HepG2 (cell line): Measurements from ENCODE around the gene PKLR. TPM values are rescaled to one million over a fixed set of nuclear protein-coding genes. Genes with fewer than 3 reads are reported as not detected.
A peak's percentile ranks its signal among the peaks of the same experiment; 100 is the strongest.

ENCODE experiments used
- ATRX ChIP-seq: sonication (generic); formaldehyde crosslinking; IDR thresholded peaks from 2 replicates; pipeline ENCODE4 v1.4.0; 2020; ENCODE audit warnings: missing genetic modification reagents, borderline replicate concordance
- EED ChIP-seq: sonication (generic); formaldehyde crosslinking; IDR thresholded peaks from 2 replicates; pipeline ENCODE4 v1.5.0; 2020; ENCODE audit warnings: mild to moderate bottlenecking, missing genetic modification reagents
- IKZF4 ChIP-seq: sonication (generic); formaldehyde crosslinking; IDR thresholded peaks from 2 replicates; pipeline ENCODE4 v1.5.1; 2020; ENCODE audit warnings: borderline replicate concordance, mild to moderate bottlenecking, low read depth, missing genetic modification reagents; ENCODE audit errors: not compliant biosample characterization
- KAT7 ChIP-seq: IDR thresholded peaks from 2 replicates; pipeline ENCODE4 v1.6.1; 2018; ENCODE audit warnings: borderline replicate concordance, missing compliant biosample characterization
- KLF15 ChIP-seq: sonication (generic); formaldehyde crosslinking; IDR thresholded peaks from 2 replicates; pipeline ENCODE4 v1.8.1; 2023; ENCODE audit warnings: borderline replicate concordance, mild to moderate bottlenecking, inconsistent platforms, missing genetic modification reagents, mixed read lengths
- KLF6 ChIP-seq: IDR thresholded peaks from 2 replicates; pipeline ENCODE4 v1.8.0; 2016; ENCODE audit warnings: missing biosample characterization, missing genetic modification reagents
- MTA3 ChIP-seq: sonication (generic); formaldehyde crosslinking; IDR thresholded peaks from 2 replicates; pipeline ENCODE4 v1.4.0; 2020; ENCODE audit warnings: missing genetic modification reagents
- NFKBIZ ChIP-seq: IDR thresholded peaks from 2 replicates; pipeline ENCODE4 v1.6.1; 2018; ENCODE audit warnings: missing genetic modification reagents, missing compliant biosample characterization
- RNF2 ChIP-seq: fragments of 450-650 bp; conservative IDR thresholded peaks from 2 replicates; pipeline ENCODE4 v1.6.1; 2016; ENCODE audit warnings: low read depth
- ZBTB7B ChIP-seq: sonication (generic); formaldehyde crosslinking; IDR thresholded peaks from 2 replicates; pipeline ENCODE4 v1.4.0; 2020; ENCODE audit warnings: missing genetic modification reagents
- ZNF343 ChIP-seq: sonication (generic); formaldehyde crosslinking; IDR thresholded peaks from 2 replicates; pipeline ENCODE4 v1.4.0; 2020; ENCODE audit warnings: mild to moderate bottlenecking, missing genetic modification reagents
- ZNF451 ChIP-seq: sonication (generic); formaldehyde crosslinking; IDR thresholded peaks from 2 replicates; pipeline ENCODE4 v1.5.0; 2020; ENCODE audit warnings: mild to moderate bottlenecking, missing genetic modification reagents
- ZNF557 ChIP-seq: sonication (generic); formaldehyde crosslinking; IDR thresholded peaks from 2 replicates; pipeline ENCODE4 v1.4.0; 2020; ENCODE audit warnings: missing genetic modification reagents
- ZNF761 ChIP-seq: sonication (generic); formaldehyde crosslinking; conservative IDR thresholded peaks from 2 replicates; pipeline ENCODE4 v1.4.0; 2020; ENCODE audit warnings: mild to moderate bottlenecking, missing genetic modification reagents
- ZNF792 ChIP-seq: IDR thresholded peaks from 2 replicates; pipeline ENCODE4 v1.6.1; 2016
- polyA plus RNA-seq, 8 experiments: library from polyadenylated mRNA; depleted of rRNA in 3 of 8; stranded (reverse) in 7 of 8; unstranded in 1 of 8; fragments of >200 nt; fragmentation: Illumina TruSeq in 4 of 8; extraction: Trizol in 4 of 8; gene quantifications; 2 replicates each; pipeline versions ENCODE4 v1.2.1 to v1.2.3, GENCODE V29; 2011 to 2016; ENCODE audit warnings: low read depth in 4 of 8, missing spikeins in 1 of 8, mixed read lengths in 1 of 8; ENCODE audit not compliant: insufficient read depth in 1 of 8
- total RNA-seq, 5 experiments: library from RNA; depleted of rRNA; stranded (reverse); fragments of >200 nt; fragmentation: Illumina TruSeq; extraction: Trizol; gene quantifications; 2 replicates each; pipeline ENCODE4 v1.2.3, GENCODE V29; 2016; ENCODE audit warnings: low read depth in 1 of 5
- TF ChIP-seq, protein P1 (sequence below): sonication (generic); formaldehyde crosslinking; IDR thresholded peaks from 2 replicates; pipeline ENCODE4 v1.5.0; 2020; ENCODE audit warnings: mild to moderate bottlenecking, missing genetic modification reagents, moderate library complexity
- TF ChIP-seq, protein P2 (sequence below): sonication (generic); formaldehyde crosslinking; IDR thresholded peaks from 2 replicates; pipeline ENCODE4 v1.5.0; 2020; ENCODE audit warnings: missing genetic modification reagents
- TF ChIP-seq, protein P3 (sequence below): sonication (generic); formaldehyde crosslinking; IDR thresholded peaks from 2 replicates; pipeline ENCODE4 v1.4.0; 2020; ENCODE audit warnings: mild to moderate bottlenecking, missing genetic modification reagents, borderline replicate concordance
- TF ChIP-seq, protein P4 (sequence below): sonication (generic); formaldehyde crosslinking; IDR thresholded peaks from 2 replicates; pipeline ENCODE4 v1.5.0; 2020; ENCODE audit warnings: mild to moderate bottlenecking, missing genetic modification reagents
- TF ChIP-seq, protein P5 (sequence below): sonication (generic); formaldehyde crosslinking; IDR thresholded peaks from 2 replicates; pipeline ENCODE4 v1.4.0; 2020; ENCODE audit warnings: mild to moderate bottlenecking, low read depth, missing genetic modification reagents
- TF ChIP-seq, protein P6 (sequence below): sonication (generic); formaldehyde crosslinking; IDR thresholded peaks from 2 replicates; pipeline ENCODE4 v1.4.0; 2020; ENCODE audit warnings: missing genetic modification reagents, mild to moderate bottlenecking, borderline replicate concordance

PKLR gene
- total and polyA plus RNA-seq, 2 of the 13 experiments (the other 11 are each of a cell fraction or from before 2014, with no cell fraction given), result 10.3 to 29.3 TPM

DNA sequence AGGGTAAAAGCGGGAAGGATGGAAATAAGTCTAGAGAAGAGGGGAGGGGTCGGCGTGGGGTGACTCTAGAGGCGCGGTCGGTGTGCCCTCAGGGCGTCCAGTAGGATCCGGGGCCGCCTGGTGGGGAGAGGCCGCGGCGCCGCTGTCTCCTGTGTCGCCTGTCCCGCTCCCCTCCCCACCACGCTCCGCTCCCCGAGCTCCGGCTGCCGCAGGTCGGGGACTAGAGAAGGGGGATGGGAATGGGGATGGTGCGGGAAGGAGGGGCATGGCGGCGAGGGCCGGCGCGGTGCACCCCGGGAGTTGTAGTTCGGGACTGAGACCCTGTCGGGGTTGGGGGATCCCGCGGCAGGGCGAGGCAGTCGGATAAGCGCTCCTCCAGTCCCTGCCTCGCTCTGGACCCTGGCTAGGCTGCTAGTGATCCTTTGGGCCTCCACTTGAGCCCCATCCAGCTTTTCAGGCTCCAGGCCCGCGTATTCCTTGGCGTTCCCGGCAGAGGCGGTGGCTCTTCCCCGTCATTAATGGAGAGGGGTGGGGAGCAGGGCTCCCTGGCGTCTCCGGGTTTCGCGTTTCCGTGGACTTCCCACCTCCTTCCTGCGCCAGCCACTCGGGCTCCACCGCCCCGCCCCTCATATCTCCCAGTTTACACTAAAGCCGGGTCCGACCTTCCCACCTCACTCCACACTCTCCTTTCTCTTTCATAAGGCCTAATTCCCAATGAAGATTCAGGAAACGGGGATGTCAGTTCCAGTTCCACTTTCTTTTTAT is 45.8 kb downstream of the PKLR start, which contains the start of gene ENTREP3 (continued):
- TF ChIP-seq, protein P1, sequence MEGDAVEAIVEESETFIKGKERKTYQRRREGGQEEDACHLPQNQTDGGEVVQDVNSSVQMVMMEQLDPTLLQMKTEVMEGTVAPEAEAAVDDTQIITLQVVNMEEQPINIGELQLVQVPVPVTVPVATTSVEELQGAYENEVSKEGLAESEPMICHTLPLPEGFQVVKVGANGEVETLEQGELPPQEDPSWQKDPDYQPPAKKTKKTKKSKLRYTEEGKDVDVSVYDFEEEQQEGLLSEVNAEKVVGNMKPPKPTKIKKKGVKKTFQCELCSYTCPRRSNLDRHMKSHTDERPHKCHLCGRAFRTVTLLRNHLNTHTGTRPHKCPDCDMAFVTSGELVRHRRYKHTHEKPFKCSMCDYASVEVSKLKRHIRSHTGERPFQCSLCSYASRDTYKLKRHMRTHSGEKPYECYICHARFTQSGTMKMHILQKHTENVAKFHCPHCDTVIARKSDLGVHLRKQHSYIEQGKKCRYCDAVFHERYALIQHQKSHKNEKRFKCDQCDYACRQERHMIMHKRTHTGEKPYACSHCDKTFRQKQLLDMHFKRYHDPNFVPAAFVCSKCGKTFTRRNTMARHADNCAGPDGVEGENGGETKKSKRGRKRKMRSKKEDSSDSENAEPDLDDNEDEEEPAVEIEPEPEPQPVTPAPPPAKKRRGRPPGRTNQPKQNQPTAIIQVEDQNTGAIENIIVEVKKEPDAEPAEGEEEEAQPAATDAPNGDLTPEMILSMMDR (CRISPR knock-in tag), result peak; percentile 34; the same call in 1 of the 2 replicates
- no peak for TF ChIP-seq IKZF4
- TF ChIP-seq KLF15, result no peak
- TF ChIP-seq MTA3 (CRISPR knock-in tag), result no peak
- TF ChIP-seq, protein P2, sequence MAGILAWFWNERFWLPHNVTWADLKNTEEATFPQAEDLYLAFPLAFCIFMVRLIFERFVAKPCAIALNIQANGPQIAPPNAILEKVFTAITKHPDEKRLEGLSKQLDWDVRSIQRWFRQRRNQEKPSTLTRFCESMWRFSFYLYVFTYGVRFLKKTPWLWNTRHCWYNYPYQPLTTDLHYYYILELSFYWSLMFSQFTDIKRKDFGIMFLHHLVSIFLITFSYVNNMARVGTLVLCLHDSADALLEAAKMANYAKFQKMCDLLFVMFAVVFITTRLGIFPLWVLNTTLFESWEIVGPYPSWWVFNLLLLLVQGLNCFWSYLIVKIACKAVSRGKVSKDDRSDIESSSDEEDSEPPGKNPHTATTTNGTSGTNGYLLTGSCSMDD (CRISPR knock-in tag), result no peak
- TF ChIP-seq EED, result no peak
- TF ChIP-seq, protein P3, sequence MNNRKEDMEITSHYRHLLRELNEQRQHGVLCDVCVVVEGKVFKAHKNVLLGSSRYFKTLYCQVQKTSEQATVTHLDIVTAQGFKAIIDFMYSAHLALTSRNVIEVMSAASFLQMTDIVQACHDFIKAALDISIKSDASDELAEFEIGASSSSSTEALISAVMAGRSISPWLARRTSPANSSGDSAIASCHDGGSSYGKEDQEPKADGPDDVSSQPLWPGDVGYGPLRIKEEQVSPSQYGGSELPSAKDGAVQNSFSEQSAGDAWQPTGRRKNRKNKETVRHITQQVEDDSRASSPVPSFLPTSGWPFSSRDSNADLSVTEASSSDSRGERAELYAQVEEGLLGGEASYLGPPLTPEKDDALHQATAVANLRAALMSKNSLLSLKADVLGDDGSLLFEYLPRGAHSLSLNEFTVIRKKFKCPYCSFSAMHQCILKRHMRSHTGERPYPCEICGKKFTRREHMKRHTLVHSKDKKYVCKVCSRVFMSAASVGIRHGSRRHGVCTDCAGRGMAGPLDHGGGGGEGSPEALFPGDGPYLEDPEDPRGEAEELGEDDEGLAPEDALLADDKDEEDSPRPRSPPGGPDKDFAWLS (CRISPR knock-in tag), result no peak
- TF ChIP-seq ZNF761 (CRISPR knock-in tag), result no peak
- no peak for TF ChIP-seq ZNF792 (CRISPR knock-in tag)
- TF ChIP-seq, protein P4, sequence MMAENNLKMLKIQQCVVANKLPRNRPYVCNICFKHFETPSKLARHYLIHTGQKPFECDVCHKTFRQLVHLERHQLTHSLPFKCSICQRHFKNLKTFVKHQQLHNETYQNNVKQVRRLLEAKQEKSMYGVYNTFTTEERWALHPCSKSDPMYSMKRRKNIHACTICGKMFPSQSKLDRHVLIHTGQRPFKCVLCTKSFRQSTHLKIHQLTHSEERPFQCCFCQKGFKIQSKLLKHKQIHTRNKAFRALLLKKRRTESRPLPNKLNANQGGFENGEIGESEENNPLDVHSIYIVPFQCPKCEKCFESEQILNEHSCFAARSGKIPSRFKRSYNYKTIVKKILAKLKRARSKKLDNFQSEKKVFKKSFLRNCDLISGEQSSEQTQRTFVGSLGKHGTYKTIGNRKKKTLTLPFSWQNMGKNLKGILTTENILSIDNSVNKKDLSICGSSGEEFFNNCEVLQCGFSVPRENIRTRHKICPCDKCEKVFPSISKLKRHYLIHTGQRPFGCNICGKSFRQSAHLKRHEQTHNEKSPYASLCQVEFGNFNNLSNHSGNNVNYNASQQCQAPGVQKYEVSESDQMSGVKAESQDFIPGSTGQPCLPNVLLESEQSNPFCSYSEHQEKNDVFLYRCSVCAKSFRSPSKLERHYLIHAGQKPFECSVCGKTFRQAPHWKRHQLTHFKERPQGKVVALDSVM (CRISPR knock-in tag), result no peak
- TF ChIP-seq, protein P5, sequence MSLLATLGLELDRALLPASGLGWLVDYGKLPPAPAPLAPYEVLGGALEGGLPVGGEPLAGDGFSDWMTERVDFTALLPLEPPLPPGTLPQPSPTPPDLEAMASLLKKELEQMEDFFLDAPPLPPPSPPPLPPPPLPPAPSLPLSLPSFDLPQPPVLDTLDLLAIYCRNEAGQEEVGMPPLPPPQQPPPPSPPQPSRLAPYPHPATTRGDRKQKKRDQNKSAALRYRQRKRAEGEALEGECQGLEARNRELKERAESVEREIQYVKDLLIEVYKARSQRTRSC (CRISPR knock-in tag), result no peak
- 0 out of 2 replicates have a peak, but pooled peaks have one; percentile 36 for TF ChIP-seq ZNF343 (CRISPR knock-in tag)
- no peak for TF ChIP-seq RNF2
- TF ChIP-seq NFKBIZ (CRISPR knock-in tag), result 0 out of 2 replicates have a peak, but pooled peaks have one; percentile 37
- no peak for TF ChIP-seq ZBTB7B (CRISPR knock-in tag)
- no peak; the same call in none of the 2 replicates for TF ChIP-seq KAT7 (CRISPR knock-in tag)
- TF ChIP-seq ZNF557 (CRISPR knock-in tag), result peak; percentile 48; the same call in 1 of the 2 replicates
- TF ChIP-seq KLF6, result 0 out of 2 replicates have a peak, but pooled peaks have one; percentile 36
- 0 out of 2 replicates have a peak, but pooled peaks have one; percentile 42 for TF ChIP-seq ZNF451
- TF ChIP-seq, protein P6, sequence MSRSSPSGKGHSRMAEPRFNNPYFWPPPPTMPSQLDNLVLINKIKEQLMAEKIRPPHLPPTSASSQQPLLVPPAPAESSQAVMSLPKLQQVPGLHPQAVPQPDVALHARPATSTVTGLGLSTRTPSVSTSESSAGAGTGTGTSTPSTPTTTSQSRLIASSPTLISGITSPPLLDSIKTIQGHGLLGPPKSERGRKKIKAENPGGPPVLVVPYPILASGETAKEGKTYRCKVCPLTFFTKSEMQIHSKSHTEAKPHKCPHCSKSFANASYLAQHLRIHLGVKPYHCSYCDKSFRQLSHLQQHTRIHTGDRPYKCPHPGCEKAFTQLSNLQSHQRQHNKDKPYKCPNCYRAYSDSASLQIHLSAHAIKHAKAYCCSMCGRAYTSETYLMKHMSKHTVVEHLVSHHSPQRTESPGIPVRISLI (CRISPR knock-in tag), result no peak
- TF ChIP-seq ATRX (CRISPR knock-in tag), result no peak
